Measurements from ENCODE around the gene CTCF. TPM values are rescaled to one million over a fixed set of nuclear protein-coding genes. Genes with fewer than 3 reads are reported as not detected.
"Not testable (repeated sequence)": the region's sequence is repeated elsewhere in the genome, so short reads cannot be mapped to it uniquely, and the experiment has no call there.

Gene CTCF
- 25.6 TPM for total RNA-seq
- long read RNA-seq, transcript CTCF-201 (12 exons, 3,941 nt) = major isoform, 16 of 40 reads
- long read RNA-seq, partial matches to known transcripts = 13 of 40 reads
- long read RNA-seq, other reads (novel, unspliced or antisense) = 5 of 40 reads

- DNase-seq (ENCODE audit: low spot score) = no peak
- intact Hi-C loops (cut with DNase I) = loop anchor here (1.0 to 5.0 kb wide), 4 partner anchors 32 to 105 kb away; partner anchors contain the start of genes AGRP and ATP6V0D1
Measured at GRCh38 chr16:67562526-67562917, at the start of gene CTCF. Gene CTCF, plus strand, starts transcription at chr16:67562526. Its CDS starts 48,307 bp downstream, at chr16:67610833.

- intact Hi-C loops (cut with DNase I); DNase-seq (ENCODE audit: low spot score): not testable (repeated sequence)
Measured at GRCh38 chr16:67513892-67514291, 48.4 kb upstream of the CTCF start.

GRCh38 chr16:67514382-67514828, 47.9 kb upstream of the CTCF start:
- DNase-seq (ENCODE audit: low spot score) = peak; percentile 82
- intact Hi-C loops (cut with DNase I) = no loop called here

GRCh38 chr16:67516296-67517154, 45.8 kb upstream of the CTCF start:
- intact Hi-C loops (cut with DNase I) = no loop called here
- DNase-seq (ENCODE audit: low spot score) = no peak

- DNase-seq (ENCODE audit: low spot score) = no peak
- intact Hi-C loops (cut with DNase I) = no loop called here
Measured at GRCh38 chr16:67517155-67517445, 45.2 kb upstream of the CTCF start.

- intact Hi-C loops (cut with DNase I) = no loop called here
- no peak for DNase-seq (ENCODE audit: low spot score)
Measured at GRCh38 chr16:67517661-67518423, 44.5 kb upstream of the CTCF start.

- intact Hi-C loops (cut with DNase I) = no loop called here
- no peak for DNase-seq (ENCODE audit: low spot score)
Measured at GRCh38 chr16:67518676-67519075, 43.6 kb upstream of the CTCF start.

- intact Hi-C loops (cut with DNase I) = no loop called here
- DNase-seq (ENCODE audit: low spot score) = no peak
Measured at GRCh38 chr16:67519242-67519641, 43.1 kb upstream of the CTCF start.

- intact Hi-C loops (cut with DNase I) = loop anchor here (1.0 to 10.0 kb wide), 4 partner anchors 41 to 414 kb away; partner anchors contain the start of genes CARMIL2, CTCF, CTRL and PSMB10
- DNase-seq (ENCODE audit: low spot score) = peak; percentile 98
Measured at GRCh38 chr16:67521095-67521804, 41.1 kb upstream of the CTCF start.

- intact Hi-C loops (cut with DNase I) = loop anchor here (10.0 kb wide), 1 partner anchor 409 kb away; the partner anchor contains the start of genes CTRL and PSMB10
- no peak for DNase-seq (ENCODE audit: low spot score)
Measured at GRCh38 chr16:67525176-67525860, 37.0 kb upstream of the CTCF start.

GRCh38 chr16:67526149-67526791, 36.1 kb upstream of the CTCF start:
- no peak for DNase-seq (ENCODE audit: low spot score)
- intact Hi-C loops (cut with DNase I) = loop anchor here (10.0 kb wide), 1 partner anchor 409 kb away; the partner anchor contains the start of genes CTRL and PSMB10

GRCh38 chr16:67528222-67528869, 34.0 kb upstream of the CTCF start, which contains the start of gene RIPOR1:
Gene RIPOR1, plus strand, starts transcription at chr16:67528829. Its CDS starts 9,618 bp downstream, at chr16:67538447.
- DNase-seq (ENCODE audit: low spot score) = peak; percentile 88
- intact Hi-C loops (cut with DNase I) = loop anchor here (10.0 kb wide), 1 partner anchor 406 kb away; the partner anchor contains the start of genes CTRL and PSMB10

- intact Hi-C loops (cut with DNase I) = loop anchor here (10.0 kb wide), 1 partner anchor 406 kb away; the partner anchor contains the start of genes CTRL and PSMB10
- no peak for DNase-seq (ENCODE audit: low spot score)
Measured at GRCh38 chr16:67528870-67529581, 33.3 kb upstream of the CTCF start.

- no peak for DNase-seq (ENCODE audit: low spot score)
- intact Hi-C loops (cut with DNase I) = loop anchor here (2.0 to 10.0 kb wide), 2 partner anchors 33 to 405 kb away; partner anchors contain the start of genes CTCF, CTRL and PSMB10
Measured at GRCh38 chr16:67529582-67530012, 32.7 kb upstream of the CTCF start.

GRCh38 chr16:67530013-67530939, 32.0 kb upstream of the CTCF start:
- intact Hi-C loops (cut with DNase I) = loop anchor here (2.0 kb wide), 1 partner anchor 33 kb away; the partner anchor contains the start of gene CTCF
- DNase-seq (ENCODE audit: low spot score) = peak; percentile 90

GRCh38 chr16:67531247-67531646, 31.1 kb upstream of the CTCF start:
- peak; percentile 86 for DNase-seq (ENCODE audit: low spot score)
- intact Hi-C loops (cut with DNase I) = loop anchor here (2.0 kb wide), 1 partner anchor 32 kb away; the partner anchor contains the start of gene CTCF
